HepG2 (cell line): ENCODE data around the gene RPL37.

Experiments used
- CBX2 ChIP-seq, 2 experiments: fragments of 200-600 bp in 1 of 2; sonication (generic); formaldehyde crosslinking in 1 of 2; IDR thresholded peaks; 2 replicates each; pipeline versions ENCODE4 v1.7.0 to v1.8.1; 2018 to 2022; ENCODE audit warnings: low read depth in 2 of 2, low read length in 1 of 2, mild to moderate bottlenecking in 1 of 2, missing genetic modification reagents in 1 of 2
- GATA4 ChIP-seq: sonication (generic); IDR thresholded peaks from 2 replicates; pipeline ENCODE4 v1.6.1; 2016; ENCODE audit warnings: antibody characterized with exemption, low read depth, borderline replicate concordance
- IRF2 ChIP-seq: IDR thresholded peaks from 2 replicates; pipeline ENCODE4 v1.6.1; 2018; ENCODE audit warnings: missing genetic modification reagents, missing compliant biosample characterization
- JARID2 ChIP-seq: sonication (generic); formaldehyde crosslinking; IDR thresholded peaks from 2 replicates; pipeline ENCODE4 v1.8.1; 2023; ENCODE audit warnings: missing genetic modification reagents, inconsistent platforms; ENCODE audit not compliant: insufficient replicate concordance
- MAZ ChIP-seq, 2 experiments: sonication (generic) in 1 of 2; formaldehyde crosslinking in 1 of 2; IDR thresholded peaks; 2 replicates each; pipeline versions ENCODE4 v1.5.0 to v1.6.1; 2012 to 2020; ENCODE audit warnings: low read depth in 2 of 2, mild to moderate bottlenecking in 2 of 2, borderline replicate concordance in 1 of 2, improper control_type of control experiment in 1 of 2, low read length in 1 of 2, missing genetic modification reagents in 1 of 2, moderate library complexity in 1 of 2
- MTA3 ChIP-seq: sonication (generic); formaldehyde crosslinking; IDR thresholded peaks from 2 replicates; pipeline ENCODE4 v1.4.0; 2020; ENCODE audit warnings: missing genetic modification reagents
- REST ChIP-seq, 2 experiments: IDR thresholded peaks; 2 replicates each; pipeline ENCODE4 v1.6.1; 2011 to 2012; ENCODE audit warnings: low read length in 2 of 2, borderline replicate concordance in 1 of 2, low read depth in 1 of 2, mild to moderate bottlenecking in 1 of 2, moderate library complexity in 1 of 2
- TCF12 ChIP-seq, 2 experiments: fragments of 450-650 bp in 1 of 2; sonication (generic) in 1 of 2; formaldehyde crosslinking in 1 of 2; IDR thresholded peaks; 2 replicates each; pipeline versions ENCODE4 v1.6.1 to v1.8.0; 2017 to 2022; ENCODE audit warnings: antibody characterized with exemption in 1 of 2, mild to moderate bottlenecking in 1 of 2, missing genetic modification reagents in 1 of 2, moderate library complexity in 1 of 2
- ZBTB33 ChIP-seq: sonication (generic); formaldehyde crosslinking; IDR thresholded peaks from 2 replicates; pipeline ENCODE4 v1.4.0; 2020; ENCODE audit warnings: missing genetic modification reagents
- ZFX ChIP-seq: sonication (generic); formaldehyde crosslinking; IDR thresholded peaks from 2 replicates; pipeline ENCODE4 v1.4.0; 2020; ENCODE audit warnings: mild to moderate bottlenecking, low read depth, missing genetic modification reagents, moderate library complexity
- ZNF274 ChIP-seq: sonication (generic); formaldehyde crosslinking; IDR thresholded peaks from 2 replicates; pipeline ENCODE4 v1.5.1; 2020; ENCODE audit warnings: mild to moderate bottlenecking, missing genetic modification reagents
- ZNF878 ChIP-seq: sonication (generic); formaldehyde crosslinking; IDR thresholded peaks from 2 replicates; pipeline ENCODE4 v1.8.1; 2023; ENCODE audit warnings: mild to moderate bottlenecking, missing genetic modification reagents, moderate library complexity
- ZSCAN12 ChIP-seq: sonication (generic); formaldehyde crosslinking; IDR thresholded peaks from 2 replicates; pipeline ENCODE4 v1.9.0; 2021; ENCODE audit warnings: mild to moderate bottlenecking, missing genetic modification reagents

DNA sequence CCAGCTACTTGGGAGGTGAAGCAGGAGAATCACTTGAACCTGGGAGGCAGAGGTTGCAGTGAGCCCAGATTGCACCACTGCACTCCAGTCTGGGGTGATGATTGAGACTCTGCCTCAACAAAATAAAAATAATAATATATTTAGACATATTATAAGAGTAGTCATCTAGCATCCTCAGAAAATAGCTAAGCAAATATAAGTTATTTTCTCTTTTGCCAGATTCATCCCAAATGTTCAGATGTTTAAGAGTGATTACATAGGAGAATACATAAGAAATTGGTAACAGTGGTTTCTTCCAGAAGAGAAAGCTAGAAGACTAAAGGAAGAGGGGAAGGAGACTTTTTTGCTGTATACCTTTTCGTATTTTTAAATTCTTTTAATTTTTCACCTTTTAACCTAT lies 56.9 kb downstream of the RPL37 start:
- TF ChIP-seq CBX2 (IDR thresholded peaks at IDR 0.05; ENCODE audit: low read depth, low read length) (no peak), CBX2 (CRISPR knock-in tag; IDR thresholded peaks at IDR 0.05; ENCODE audit: low read depth) (no peak), TCF12 (IDR thresholded peaks at IDR 0.05) (no peak), TCF12 (CRISPR knock-in tag; IDR thresholded peaks at IDR 0.05) (no peak), GATA4 (no peak), ZFX (CRISPR knock-in tag) (no peak), ZBTB33 (CRISPR knock-in tag) (no peak), ZSCAN12 (CRISPR knock-in tag) (no peak), JARID2 (CRISPR knock-in tag) (no peak), ZNF878 (CRISPR knock-in tag) (no peak), MAZ (IDR thresholded peaks at IDR 0.05; ENCODE audit: borderline replicate concordance, low read depth, low read length) (no peak), MAZ (CRISPR knock-in tag; IDR thresholded peaks at IDR 0.05; ENCODE audit: low read depth) (no peak), IRF2 (CRISPR knock-in tag) (no peak), MTA3 (CRISPR knock-in tag) (no peak), ZNF274 (CRISPR knock-in tag) (no peak), REST (IDR thresholded peaks at IDR 0.05; ENCODE audit: borderline replicate concordance in 1 of 2, low read depth in 1 of 2, low read length in 2 of 2) (no peak)
